ENCODE data around the gene TDRD12. TPM values are rescaled to one million over a fixed set of nuclear protein-coding genes. Genes with fewer than 3 reads are reported as not detected.
"Not testable (repeated sequence)": the region's sequence is repeated elsewhere in the genome, so short reads cannot be mapped to it uniquely, and the experiment has no call there.

The TDRD12 gene
- total and polyA plus RNA-seq, 5 donors, result 0.06 to 1.0 (median 0.13) TPM; not detected in 1

DNA sequence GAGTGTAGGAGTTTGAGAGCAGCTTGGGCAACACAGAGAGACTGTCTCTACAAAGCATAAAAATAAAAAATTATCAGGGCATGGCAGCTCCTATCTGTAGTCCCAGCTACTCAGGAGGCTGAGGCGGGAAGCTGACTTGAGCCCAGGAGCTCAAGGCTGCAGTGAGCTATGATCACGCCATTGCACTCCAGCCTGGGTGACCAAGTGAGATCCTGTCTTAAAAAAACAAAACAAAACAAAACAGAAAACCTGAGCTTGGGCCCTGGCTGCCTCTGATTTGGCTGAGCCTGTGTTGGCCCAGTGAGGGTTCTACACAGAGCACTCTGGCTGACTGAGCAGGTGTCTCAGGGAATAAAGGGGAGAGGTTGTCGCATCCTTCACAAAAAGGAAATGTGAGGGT, 142.0 kb downstream of the TDRD12 start:
- Histone ChIP-seq H3K4me3 (ENCODE audit: low read length) (no peak overlapping the region), H3K27me3 (ENCODE audit: control insufficient read depth, insufficient read depth) (no peaks in the 10 kb centered on the region), H3K4me1 (ENCODE audit: control insufficient read depth, insufficient read depth, low read length) (no peaks in the 10 kb centered on the region), H3K9me3 (ENCODE audit: control insufficient read depth, low read length) (no peaks in the 10 kb centered on the region), H3K27ac (ENCODE audit: low read length) (no peak overlapping the region)
- WGBS, result 96% methylated on average over 3 of the region's 3 CpGs
- intact Hi-C loops (cut with DNase I), result no loop called here
- no peak for DNase-seq
- ATAC-seq, result no peak

DNA sequence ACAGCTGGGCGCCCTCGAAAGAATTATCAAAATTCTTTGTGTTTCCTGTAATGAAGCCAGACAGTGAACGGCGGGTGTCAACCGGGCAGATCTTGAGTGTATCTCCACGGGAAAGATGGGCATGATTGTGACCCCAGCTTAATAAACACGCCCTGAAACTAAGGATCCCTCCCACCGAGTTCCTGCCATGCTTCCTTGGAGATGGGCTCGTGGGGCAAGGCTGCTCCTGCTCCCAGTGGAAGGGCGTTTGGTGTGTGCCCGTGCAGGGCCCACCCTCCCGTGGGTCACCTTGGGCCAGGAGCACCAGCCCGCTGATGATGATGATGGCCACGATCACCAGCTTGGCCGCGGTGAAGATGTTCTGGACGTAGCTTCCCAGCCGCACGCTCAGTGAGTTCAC, 142.6 kb downstream of the TDRD12 start:
- DNase-seq, result no peak
- no peaks in the 10 kb centered on the region for H3K27me3 ChIP-seq (ENCODE audit: control insufficient read depth, insufficient read depth)
- H3K27ac ChIP-seq (ENCODE audit: low read length), result no peak overlapping the region
- 88% methylated on average over 19 of the region's 19 CpGs for WGBS
- no peak for ATAC-seq
- intact Hi-C loops (cut with DNase I), result no loop called here
- H3K4me3 ChIP-seq (ENCODE audit: low read length), result no peak overlapping the region
- H3K9me3 ChIP-seq (ENCODE audit: control insufficient read depth, low read length), result no peaks in the 10 kb centered on the region
- no peaks in the 10 kb centered on the region for H3K4me1 ChIP-seq (ENCODE audit: control insufficient read depth, insufficient read depth, low read length)

DNA sequence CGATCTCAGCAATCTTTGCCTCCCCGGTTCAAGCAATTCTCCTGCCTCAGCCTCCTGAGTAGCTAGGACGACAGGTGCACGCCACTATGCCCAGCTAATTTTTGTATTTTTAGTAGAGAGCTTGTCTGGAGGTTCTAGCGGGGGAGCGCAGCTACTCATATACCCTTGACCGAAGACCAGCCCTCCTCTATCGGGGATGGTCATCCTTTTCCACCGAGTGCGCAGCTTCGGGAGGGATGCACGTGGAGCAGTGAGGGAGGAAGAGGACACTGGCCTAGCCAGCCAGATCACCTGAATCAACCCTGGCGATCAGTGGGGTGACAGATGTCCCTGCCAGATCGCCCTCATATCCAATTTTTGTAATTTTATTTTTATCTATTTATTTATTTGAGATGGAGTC, 143.2 kb downstream of the TDRD12 start:
- H3K27me3 ChIP-seq (ENCODE audit: control insufficient read depth, insufficient read depth), result no peaks in the 10 kb centered on the region
- H3K4me3 ChIP-seq (ENCODE audit: low read length), result no peak overlapping the region
- ATAC-seq (no peak), DNase-seq (no peak)
- intact Hi-C loops (cut with DNase I), result no loop called here
- no peak overlapping the region for H3K27ac ChIP-seq (ENCODE audit: low read length)
- H3K9me3 ChIP-seq (ENCODE audit: control insufficient read depth, low read length), result no peaks in the 10 kb centered on the region
- WGBS, result 94% methylated on average over 14 of the region's 14 CpGs
- H3K4me1 ChIP-seq (ENCODE audit: control insufficient read depth, insufficient read depth, low read length), result no peaks in the 10 kb centered on the region

DNA sequence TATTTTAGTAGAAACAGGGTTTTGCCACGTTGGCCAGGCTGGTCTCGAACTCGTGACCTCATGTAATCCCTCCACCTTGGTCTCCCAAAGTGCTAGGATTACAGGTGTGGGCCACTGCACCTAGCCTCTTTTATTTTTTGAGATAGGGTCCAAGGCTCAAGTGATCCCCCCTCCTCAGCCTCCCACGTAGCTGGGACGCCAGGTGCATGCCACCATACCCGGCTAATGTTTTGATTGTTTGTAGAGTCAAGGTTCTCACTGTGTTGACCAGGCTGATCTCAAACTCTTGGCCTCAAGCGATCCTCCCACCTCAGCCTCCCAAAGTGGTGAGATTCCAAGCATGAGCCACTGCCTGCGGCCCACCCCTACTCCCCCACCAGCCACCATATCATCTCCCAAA, 143.7 kb downstream of the TDRD12 start:
- H3K9me3 ChIP-seq (ENCODE audit: control insufficient read depth, low read length), result no peaks in the 10 kb centered on the region
- H3K4me1 ChIP-seq (ENCODE audit: control insufficient read depth, insufficient read depth, low read length), result no peaks in the 10 kb centered on the region
- no peak overlapping the region for H3K4me3 ChIP-seq (ENCODE audit: low read length)
- intact Hi-C loops (cut with DNase I), result no loop called here
- no peaks in the 10 kb centered on the region for H3K27me3 ChIP-seq (ENCODE audit: control insufficient read depth, insufficient read depth)
- no peak overlapping the region for H3K27ac ChIP-seq (ENCODE audit: low read length)
- no peak for DNase-seq
- no peak for ATAC-seq
- WGBS, result 94% methylated on average over 8 of the region's 8 CpGs

DNA sequence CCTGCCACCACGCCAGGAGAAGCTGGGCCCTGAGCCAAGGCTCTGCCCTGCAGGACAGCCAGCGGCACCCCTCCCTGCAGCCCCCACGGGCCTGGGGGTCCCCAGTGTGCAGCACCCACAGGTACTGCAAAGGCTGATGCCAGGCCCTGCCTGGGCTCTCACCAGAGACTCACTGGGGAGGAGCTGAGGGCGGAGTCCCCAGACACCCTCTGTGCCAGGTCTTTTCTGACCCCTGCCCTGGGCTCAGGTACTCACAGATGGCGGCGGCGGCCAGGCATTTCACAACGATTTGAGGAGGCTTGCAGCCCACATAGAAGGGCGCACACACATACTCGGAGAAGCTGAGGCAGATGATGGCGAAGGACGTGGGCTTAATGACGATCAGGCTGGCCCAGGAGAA, 144.3 kb downstream of the TDRD12 start:
- ATAC-seq (no peak), DNase-seq (peak in 1 of 3 donors; percentile 41)
- intact Hi-C loops (cut with DNase I), result no loop called here
- Histone ChIP-seq H3K4me1 (ENCODE audit: control insufficient read depth, insufficient read depth, low read length) (no peaks in the 10 kb centered on the region), H3K4me3 (ENCODE audit: low read length) (no peak overlapping the region), H3K27me3 (ENCODE audit: control insufficient read depth, insufficient read depth) (no peaks in the 10 kb centered on the region), H3K27ac (ENCODE audit: low read length) (no peak overlapping the region), H3K9me3 (ENCODE audit: control insufficient read depth, low read length) (no peaks in the 10 kb centered on the region)
- 88% methylated on average over 13 of the region's 13 CpGs for WGBS

DNA sequence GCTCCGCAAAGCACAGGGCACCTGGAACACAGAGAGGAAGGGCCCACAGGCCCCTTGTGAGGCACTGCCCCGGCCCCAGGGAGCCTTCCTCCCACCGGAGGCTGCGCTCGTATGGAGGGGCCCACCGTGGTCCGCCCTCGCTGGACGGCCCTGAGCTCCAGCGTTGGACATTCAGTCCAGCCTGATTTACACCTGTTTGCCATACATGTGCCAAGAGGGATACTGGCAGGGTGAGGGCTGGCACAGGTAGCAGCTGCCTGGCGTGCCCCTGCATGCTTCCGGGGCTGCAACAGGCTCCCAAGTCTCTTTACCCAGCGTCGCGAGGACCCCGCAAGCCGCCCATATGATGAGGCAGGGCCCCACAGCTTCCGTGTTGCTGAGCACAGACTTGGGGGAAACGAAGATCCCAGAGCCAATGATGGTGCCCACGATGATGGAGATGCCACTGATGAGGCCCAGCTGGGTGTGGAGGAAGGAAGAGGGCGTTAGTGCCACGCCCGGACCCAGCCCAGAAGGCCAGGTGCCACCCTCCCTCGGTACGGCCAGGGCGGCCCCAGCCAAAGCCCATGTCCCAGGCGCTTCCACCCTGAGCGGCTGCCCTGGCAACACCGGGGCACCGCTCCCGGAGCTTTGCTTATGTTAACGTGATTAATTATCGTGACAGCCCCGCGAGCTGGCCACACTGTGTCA, 144.9 kb downstream of the TDRD12 start:
- H3K4me3 ChIP-seq (ENCODE audit: low read length), result no peak overlapping the region
- H3K27ac ChIP-seq (ENCODE audit: low read length), result no peak overlapping the region
- intact Hi-C loops (cut with DNase I), result no loop called here
- no peaks in the 10 kb centered on the region for H3K9me3 ChIP-seq (ENCODE audit: control insufficient read depth, low read length)
- ATAC-seq (no peak), DNase-seq (no peak)
- H3K4me1 ChIP-seq (ENCODE audit: control insufficient read depth, insufficient read depth, low read length), result no peaks in the 10 kb centered on the region
- H3K27me3 ChIP-seq (ENCODE audit: control insufficient read depth, insufficient read depth), result no peaks in the 10 kb centered on the region
- 86% methylated on average over 35 of the region's 35 CpGs for WGBS

DNA sequence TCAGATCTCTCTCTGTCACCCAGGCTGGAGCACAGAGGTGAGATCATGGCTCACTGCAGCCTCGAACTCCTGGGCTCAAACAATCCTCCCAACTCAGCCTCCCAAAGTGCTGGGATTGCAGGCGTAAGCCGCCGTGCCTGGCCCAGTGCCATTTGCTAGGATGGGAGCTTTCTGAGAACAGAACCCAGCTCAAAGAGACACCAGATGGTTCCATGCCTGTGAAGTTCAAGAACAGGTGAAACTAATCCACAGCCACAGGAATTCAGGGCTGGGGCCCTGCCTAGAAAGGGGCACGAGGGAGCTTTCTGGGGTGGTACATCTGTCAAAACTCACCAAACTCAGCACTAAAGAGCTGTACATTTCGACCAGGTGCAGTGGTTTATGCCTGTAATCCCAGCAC, 145.8 kb downstream of the TDRD12 start:
- Histone ChIP-seq H3K9me3 (ENCODE audit: control insufficient read depth, low read length) (no peaks in the 10 kb centered on the region), H3K4me3 (ENCODE audit: low read length) (no peak overlapping the region), H3K4me1 (ENCODE audit: control insufficient read depth, insufficient read depth, low read length) (no peaks in the 10 kb centered on the region), H3K27me3 (ENCODE audit: control insufficient read depth, insufficient read depth) (no peaks in the 10 kb centered on the region), H3K27ac (ENCODE audit: low read length) (no peak overlapping the region)
- 77% methylated on average over 6 of the region's 6 CpGs for WGBS
- intact Hi-C loops (cut with DNase I), result no loop called here
- no peak for ATAC-seq
- DNase-seq, result no peak

DNA sequence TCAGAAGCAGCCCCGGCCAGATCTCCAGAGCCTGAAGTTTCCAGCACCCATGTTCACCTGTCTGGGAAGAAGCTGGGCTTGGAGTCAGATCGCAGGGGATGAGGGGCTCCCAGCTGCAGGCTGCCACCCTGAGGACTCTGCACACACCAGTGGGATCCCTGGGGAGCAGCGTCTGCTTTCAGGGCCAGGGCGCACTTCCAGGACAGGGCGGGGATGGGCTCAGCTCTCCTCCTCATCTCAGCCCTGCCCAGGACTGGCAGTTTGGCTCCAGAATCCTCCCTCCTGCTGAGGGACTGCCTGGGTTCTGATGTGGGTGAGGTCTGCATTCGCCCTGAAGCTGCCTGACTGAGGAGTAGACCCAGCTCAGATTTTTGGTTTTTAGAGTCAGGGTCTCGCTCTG, 146.5 kb downstream of the TDRD12 start:
- no peaks in the 10 kb centered on the region for H3K27me3 ChIP-seq (ENCODE audit: control insufficient read depth, insufficient read depth)
- ATAC-seq, result no peak
- 78% methylated on average over 7 of the region's 7 CpGs for WGBS
- no peaks in the 10 kb centered on the region for H3K9me3 ChIP-seq (ENCODE audit: control insufficient read depth, low read length)
- intact Hi-C loops (cut with DNase I), result no loop called here
- no peak overlapping the region for H3K27ac ChIP-seq (ENCODE audit: low read length)
- no peaks in the 10 kb centered on the region for H3K4me1 ChIP-seq (ENCODE audit: control insufficient read depth, insufficient read depth, low read length)
- H3K4me3 ChIP-seq (ENCODE audit: low read length), result no peak overlapping the region
- DNase-seq, result no peak

DNA sequence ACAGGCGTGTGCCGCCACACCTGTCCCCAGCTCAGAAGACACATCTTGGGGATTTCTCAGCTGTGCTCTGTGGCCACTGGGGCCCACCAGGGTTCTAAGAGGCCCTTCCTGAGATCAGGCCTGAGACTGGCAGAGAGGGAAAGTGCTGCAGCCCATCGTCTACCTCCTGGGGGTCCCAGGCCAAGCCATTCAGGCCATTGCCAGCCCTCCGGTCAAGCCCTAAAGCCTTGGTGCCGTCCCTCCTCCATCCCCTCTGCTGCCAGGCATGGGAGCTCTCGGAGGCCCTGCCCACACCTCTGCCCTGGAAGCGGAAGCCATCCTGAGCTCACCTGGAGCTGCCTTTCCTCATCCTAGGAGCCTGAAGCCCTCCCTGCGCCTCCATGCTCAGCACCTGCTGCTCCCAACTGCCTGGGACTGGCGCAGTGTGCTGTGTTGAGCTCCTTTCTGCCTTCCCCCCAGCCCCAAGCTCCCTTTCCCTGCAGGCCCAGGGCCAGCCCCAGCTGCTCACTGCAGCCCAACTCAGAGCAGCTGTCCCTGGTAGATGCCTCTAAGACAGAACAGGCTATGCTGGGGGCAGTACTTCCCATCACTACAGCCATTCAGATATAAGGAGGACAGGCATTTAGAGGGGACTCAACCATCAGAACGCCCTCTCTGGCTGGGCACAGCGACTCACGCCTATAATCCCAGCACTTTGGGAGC, 147.1 kb downstream of the TDRD12 start:
- H3K27ac ChIP-seq (ENCODE audit: low read length), result no peak overlapping the region
- H3K4me3 ChIP-seq (ENCODE audit: low read length), result no peak overlapping the region
- no peaks in the 10 kb centered on the region for H3K4me1 ChIP-seq (ENCODE audit: control insufficient read depth, insufficient read depth, low read length)
- DNase-seq (no peak), ATAC-seq (no peak)
- 84% methylated on average over 12 of the region's 12 CpGs for WGBS
- no peaks in the 10 kb centered on the region for H3K9me3 ChIP-seq (ENCODE audit: control insufficient read depth, low read length)
- H3K27me3 ChIP-seq (ENCODE audit: control insufficient read depth, insufficient read depth), result no peaks in the 10 kb centered on the region
- intact Hi-C loops (cut with DNase I), result no loop called here

DNA sequence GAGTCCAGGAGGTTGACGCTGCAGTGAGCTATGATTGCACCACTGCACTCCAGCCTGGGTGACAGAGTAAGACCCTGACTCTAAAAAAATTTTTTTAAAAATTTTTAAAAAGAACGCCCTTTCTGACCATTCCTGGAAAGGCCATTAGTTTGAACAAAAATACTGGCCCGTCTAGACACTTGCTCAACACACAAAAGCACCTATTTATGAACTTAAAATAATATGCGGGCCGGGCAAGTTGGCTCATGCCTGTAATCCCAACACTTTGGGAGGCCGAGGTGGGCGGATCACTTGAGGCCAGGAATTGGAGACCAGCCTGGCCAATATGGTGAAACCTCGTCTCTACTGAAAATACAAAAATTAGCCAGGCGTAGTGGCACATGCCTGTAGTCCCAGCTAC, 147.9 kb downstream of the TDRD12 start:
- intact Hi-C loops (cut with DNase I); H3K4me1 ChIP-seq (ENCODE audit: control insufficient read depth, insufficient read depth, low read length); DNase-seq; H3K9me3 ChIP-seq (ENCODE audit: control insufficient read depth, low read length); H3K4me3 ChIP-seq (ENCODE audit: low read length); H3K27ac ChIP-seq (ENCODE audit: low read length); ATAC-seq; H3K27me3 ChIP-seq (ENCODE audit: control insufficient read depth, insufficient read depth): not testable (repeated sequence)
- WGBS, result 94% methylated on average over 9 of the region's 9 CpGs

DNA sequence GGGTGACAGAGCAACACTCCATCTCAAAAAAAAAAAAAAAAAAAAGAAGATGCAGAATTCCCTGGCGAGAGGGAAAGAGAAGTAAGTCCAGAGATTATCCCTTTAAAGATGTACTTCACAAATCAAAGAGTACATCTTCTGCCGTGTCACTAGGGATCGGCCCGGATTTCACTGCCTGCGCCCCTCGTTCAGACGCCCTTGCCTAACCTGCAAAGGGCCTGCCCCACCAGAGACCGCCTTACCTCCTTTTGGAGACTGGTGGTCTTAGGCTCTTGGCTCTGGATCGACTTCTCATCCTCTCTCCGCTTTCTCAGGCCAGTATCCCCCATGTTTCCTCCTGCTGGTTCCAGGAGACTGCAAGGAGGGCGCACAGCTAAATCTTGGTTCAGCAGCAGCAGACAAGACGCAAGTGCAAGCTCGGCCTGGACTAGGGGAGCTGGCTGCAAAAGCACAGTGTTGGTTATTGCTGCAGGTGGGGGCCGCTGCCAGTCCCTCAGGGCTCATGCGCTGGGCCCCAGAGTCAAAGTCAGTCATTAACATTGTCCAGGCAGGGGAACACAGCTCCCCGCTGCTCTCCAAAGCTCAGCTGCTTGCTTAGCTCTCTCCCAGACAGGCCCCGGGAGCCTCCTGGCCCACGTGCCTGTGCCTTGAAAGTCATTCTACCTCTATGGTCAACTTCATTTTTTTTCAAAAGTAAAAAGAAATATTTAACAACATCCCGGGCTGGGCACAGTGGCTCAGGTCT, 148.8 kb downstream of the TDRD12 start:
- ATAC-seq (no peak), DNase-seq (no peak)
- Histone ChIP-seq H3K9me3 (ENCODE audit: control insufficient read depth, low read length) (no peaks in the 10 kb centered on the region), H3K27ac (ENCODE audit: low read length) (no peak overlapping the region), H3K4me1 (ENCODE audit: control insufficient read depth, insufficient read depth, low read length) (no peaks in the 10 kb centered on the region), H3K27me3 (ENCODE audit: control insufficient read depth, insufficient read depth) (no peaks in the 10 kb centered on the region), H3K4me3 (ENCODE audit: low read length) (no peak overlapping the region)
- 83% methylated on average over 19 of the region's 19 CpGs for WGBS
- intact Hi-C loops (cut with DNase I), result no loop called here

Measured in right cardiac atrium (tissue), 5 donors.